GM06990 (cell line): ENCODE measurements around the gene SPTBN5.
A peak's percentile ranks its signal among the peaks of the same experiment; 100 is the strongest.
"Not testable (repeated sequence)": the region's sequence is repeated elsewhere in the genome, so short reads cannot be mapped to it uniquely, and the experiment has no call there.

Source experiments
- DNase-seq: peaks from one replicate; pipeline ENCODE4 v3.0.0-alpha.2; 2011; ENCODE audit not compliant: insufficient read length; ENCODE audit errors: extremely low read depth
- H3K27me3 ChIP-seq: replicated peaks from 2 replicates; pipeline ENCODE4 v1.6.0; 2011; ENCODE audit warnings: low read length; ENCODE audit not compliant: control insufficient read depth, insufficient read depth
- H3K36me3 ChIP-seq: 2 replicates; pipeline ENCODE4 v1.5.1; 2011; ENCODE audit warnings: low read length; ENCODE audit not compliant: control insufficient read depth, insufficient read depth
- H3K4me3 ChIP-seq: replicated peaks from 2 replicates; pipeline ENCODE4 v1.5.1; 2011; ENCODE audit warnings: low read depth, mild to moderate bottlenecking, control low read depth, low read length
- CTCF ChIP-seq: IDR thresholded peaks from 2 replicates; pipeline ENCODE4 v1.5.1; 2011; ENCODE audit warnings: low read length, control low read depth, mild to moderate bottlenecking, inconsistent platforms; ENCODE audit not compliant: insufficient read depth, poor library complexity, severe bottlenecking

SPTBN5 gene

GRCh38 chr15:41832875-41833274 lies 61.0 kb downstream of the SPTBN5 start:
- Histone ChIP-seq H3K36me3 (no peaks in the 10 kb centered on the region; the same call in none of the 2 replicates), H3K27me3 (no peaks in the 10 kb centered on the region), H3K4me3 (no peak overlapping the region)
- TF ChIP-seq CTCF, result no peak
- no peak for DNase-seq

DNA sequence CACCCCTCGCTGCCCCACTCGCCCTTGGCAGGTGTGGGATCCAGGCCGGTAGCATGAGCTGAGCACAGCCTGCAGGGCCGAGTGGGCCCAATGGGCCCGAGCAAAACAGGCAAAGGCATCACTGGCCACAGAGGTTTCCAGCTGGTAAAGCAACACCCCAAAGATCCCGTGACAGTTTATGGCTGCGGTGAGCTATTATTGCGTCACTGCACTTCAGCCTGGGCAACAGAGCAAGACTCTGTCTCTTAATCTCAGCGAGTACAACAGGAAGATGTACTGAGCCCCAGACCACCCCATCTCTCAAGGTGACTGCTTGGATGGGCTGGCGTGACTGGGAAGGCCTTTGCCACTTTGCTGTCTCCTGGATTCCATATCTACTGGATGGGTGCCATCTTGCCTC lies 61.6 kb downstream of the SPTBN5 start:
- TF ChIP-seq CTCF, result no peak
- no peaks in the 10 kb centered on the region; the same call in none of the 2 replicates for H3K36me3 ChIP-seq
- DNase-seq, result no peak
- H3K4me3 ChIP-seq, result no peak overlapping the region
- no peaks in the 10 kb centered on the region for H3K27me3 ChIP-seq

GRCh38 chr15:41831291-41831690 lies 62.6 kb downstream of the SPTBN5 start:
- not testable (repeated sequence) for H3K27me3 ChIP-seq, DNase-seq, H3K4me3 ChIP-seq, H3K36me3 ChIP-seq

DNA sequence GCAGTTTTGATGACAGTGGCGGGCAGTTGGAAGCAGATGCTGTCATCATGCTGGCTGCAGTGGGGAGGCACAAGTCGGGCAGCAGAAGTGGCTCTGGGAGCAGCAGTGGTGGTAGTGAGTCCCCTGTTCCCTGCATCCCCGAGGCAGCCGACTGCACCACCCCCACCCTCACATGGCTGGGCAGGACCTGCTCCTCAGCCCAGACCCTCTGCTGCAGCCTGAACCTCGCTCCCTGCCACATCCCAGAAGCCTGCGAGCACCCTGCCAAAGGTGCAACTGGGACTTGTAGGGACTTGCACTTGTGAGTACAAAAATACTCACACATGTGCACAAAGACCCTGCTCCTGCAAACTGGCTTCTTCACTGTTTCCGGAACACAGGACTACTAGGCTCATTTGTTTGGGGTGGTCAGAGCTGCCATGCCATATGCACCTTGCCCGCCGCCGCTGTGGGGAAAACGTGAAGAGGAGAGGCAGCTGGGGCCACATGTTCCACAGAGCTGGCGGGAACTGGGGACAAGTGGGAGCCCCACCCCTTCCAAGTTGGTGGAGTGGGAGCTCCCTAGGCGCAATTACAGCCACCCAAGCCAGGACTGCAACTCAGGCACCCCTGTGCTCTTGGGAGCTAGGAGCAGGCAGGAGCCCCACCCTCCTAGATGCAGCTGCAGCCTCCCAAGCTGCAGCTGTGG lies 63.8 kb downstream of the SPTBN5 start:
- Histone ChIP-seq H3K36me3 (peaks cover 3% of the 10 kb centered on the region), H3K4me3 (no peak overlapping the region), H3K27me3 (no peaks in the 10 kb centered on the region)
- no peak for DNase-seq
- no peak for TF ChIP-seq CTCF

- Histone ChIP-seq H3K4me3 (peak overlapping the region; percentile 70), H3K36me3 (peaks cover 9% of the 10 kb centered on the region), H3K27me3 (no peaks in the 10 kb centered on the region)
- no peak for DNase-seq
- no peak for TF ChIP-seq CTCF
Measured at GRCh38 chr15:41828807-41829141, 65.1 kb downstream of the SPTBN5 start.

GRCh38 chr15:41827880-41828806 lies 65.7 kb downstream of the SPTBN5 start, which contains the start of gene JMJD7:
Gene JMJD7 (plus strand): TSS chr15:41828092. CDS start chr15:41828125, 33 bp downstream.
- peak; percentile 86 for DNase-seq
- TF ChIP-seq CTCF, result no peak
- no peaks in the 10 kb centered on the region for H3K27me3 ChIP-seq
- H3K4me3 ChIP-seq, result peak within 1 kb of the TSS; percentile 70
- peaks cover 13% of the 10 kb centered on the region for H3K36me3 ChIP-seq
